Measurements from ENCODE around the gene VWC2L.

DNA sequence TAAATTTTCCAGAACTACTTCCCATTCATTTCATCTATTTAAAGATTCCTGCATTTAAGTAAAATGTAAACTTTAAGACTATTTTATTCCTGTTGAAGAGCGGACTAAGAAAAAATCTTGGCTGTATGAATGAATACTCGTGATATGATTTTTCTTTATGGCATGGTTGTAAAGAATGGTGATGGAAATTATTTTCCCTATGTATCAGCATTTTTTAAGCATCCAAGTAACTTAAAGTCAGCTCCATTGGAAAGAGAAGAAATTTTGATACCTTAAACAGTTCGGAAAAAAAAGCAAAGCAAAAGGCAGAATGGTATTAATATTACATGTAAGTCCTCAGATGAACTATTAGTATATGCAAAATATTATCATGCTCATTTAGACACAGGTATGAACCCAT is 58.9 kb downstream of the VWC2L start:
- TF ChIP-seq CTCF (IDR thresholded peaks at IDR 0.05) (no peak), POLR2A (IDR thresholded peaks at IDR 0.05) (no peak)
